Cerebellar nuclear complex (tissue), 1 donor: ENCODE data around the gene ZDHHC14.
"Not testable (repeated sequence)": the region's sequence is repeated elsewhere in the genome, so short reads cannot be mapped to it uniquely, and the experiment has no call there.

Experiments used
- DNase-seq, 2 experiments: peaks; one replicate each; lab custom pipeline; 2025; lab: John Stamatoyannopoulos, UW

Gene ZDHHC14

GRCh38 chr6:157407646-157408045, 26.7 kb downstream of the ZDHHC14 start:
- no peak for DNase-seq

- not testable (repeated sequence) for DNase-seq
Measured at GRCh38 chr6:157408427-157408826, 27.4 kb downstream of the ZDHHC14 start.

GRCh38 chr6:157410045-157410444, 29.1 kb downstream of the ZDHHC14 start:
- DNase-seq = no peak

- no peak for DNase-seq
Measured at GRCh38 chr6:157411368-157411767, 30.4 kb downstream of the ZDHHC14 start.

- DNase-seq = peak; percentile 34 to 79
Measured at GRCh38 chr6:157412791-157413190, 31.8 kb downstream of the ZDHHC14 start.

- no peak for DNase-seq
Measured at GRCh38 chr6:157420497-157420896, 39.5 kb downstream of the ZDHHC14 start.

GRCh38 chr6:157424491-157425020, 43.6 kb downstream of the ZDHHC14 start:
- no peak for DNase-seq

- no peak for DNase-seq
Measured at GRCh38 chr6:157427969-157428368, 47.0 kb downstream of the ZDHHC14 start.

- DNase-seq = no peak
Measured at GRCh38 chr6:157428427-157429202, 47.6 kb downstream of the ZDHHC14 start.

GRCh38 chr6:157429248-157429647, 48.3 kb downstream of the ZDHHC14 start:
- no peak for DNase-seq

- no peak for DNase-seq
Measured at GRCh38 chr6:157430834-157431233, 49.8 kb downstream of the ZDHHC14 start.

GRCh38 chr6:157432231-157432891, 51.4 kb downstream of the ZDHHC14 start:
- no peak for DNase-seq

GRCh38 chr6:157432892-157433265, 51.9 kb downstream of the ZDHHC14 start:
- DNase-seq = no peak

- DNase-seq = no peak
Measured at GRCh38 chr6:157433678-157434081, 52.7 kb downstream of the ZDHHC14 start.

GRCh38 chr6:157434349-157435033, 53.5 kb downstream of the ZDHHC14 start:
- no peak for DNase-seq

GRCh38 chr6:157436219-157436943, 55.4 kb downstream of the ZDHHC14 start:
- no peak for DNase-seq

GRCh38 chr6:157436944-157437336, 56.0 kb downstream of the ZDHHC14 start:
- no peak for DNase-seq

- no peak for DNase-seq
Measured at GRCh38 chr6:157438611-157439111, 57.7 kb downstream of the ZDHHC14 start.

- DNase-seq = no peak
Measured at GRCh38 chr6:157440171-157440570, 59.2 kb downstream of the ZDHHC14 start.

- no peak for DNase-seq
Measured at GRCh38 chr6:157442291-157442690, 61.3 kb downstream of the ZDHHC14 start.

- no peak for DNase-seq
Measured at GRCh38 chr6:157443066-157443800, 62.2 kb downstream of the ZDHHC14 start.
